ENCODE data around the gene USP2. TPM values are rescaled to one million over a fixed set of nuclear protein-coding genes. Genes with fewer than 3 reads are reported as not detected.

Gene USP2
- total RNA-seq, 1 experiment from 2014 or later: 0.14 TPM

DNA sequence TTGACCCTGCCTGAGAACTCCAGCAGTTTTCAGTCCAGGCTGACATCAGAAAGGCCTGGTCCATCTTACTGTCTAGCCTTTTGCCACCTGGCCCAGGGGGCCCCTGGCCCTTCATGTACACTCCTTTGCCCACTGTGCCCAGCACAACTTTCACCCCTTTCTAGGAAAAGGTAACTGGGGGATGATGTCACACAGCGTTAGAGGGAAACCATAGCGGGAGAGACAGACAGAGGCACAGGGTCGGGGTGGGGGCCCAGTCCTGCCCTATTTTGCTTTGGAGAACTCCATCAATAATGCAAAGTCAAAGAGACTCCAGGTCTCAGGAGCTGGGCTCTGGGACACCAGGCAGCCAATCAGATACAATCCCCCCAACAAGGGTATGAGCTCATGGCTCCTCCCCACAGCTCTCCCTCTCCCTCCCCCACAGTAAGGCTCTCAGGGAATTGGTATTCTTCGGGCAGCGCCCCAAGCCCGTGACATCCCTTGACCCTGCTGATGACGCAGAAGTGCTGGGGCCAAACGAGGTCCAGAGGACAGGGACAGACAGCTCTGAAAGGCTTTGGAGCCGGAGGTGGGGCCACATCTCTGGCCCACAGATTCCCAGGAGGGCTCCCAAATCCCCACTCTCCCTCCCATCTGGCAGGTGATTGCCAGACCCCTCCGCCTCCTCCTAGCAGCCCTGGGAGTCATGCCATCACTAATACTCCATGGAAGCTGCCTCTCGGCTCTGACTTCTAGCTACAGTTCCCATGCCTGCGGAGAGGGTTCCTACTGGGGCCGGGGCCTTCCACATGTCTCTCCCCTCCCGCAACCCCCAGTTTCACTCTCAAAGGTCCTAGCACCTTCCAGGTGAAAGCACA, 5.9 kb downstream of the USP2 start:
- TF ChIP-seq, protein P1, sequence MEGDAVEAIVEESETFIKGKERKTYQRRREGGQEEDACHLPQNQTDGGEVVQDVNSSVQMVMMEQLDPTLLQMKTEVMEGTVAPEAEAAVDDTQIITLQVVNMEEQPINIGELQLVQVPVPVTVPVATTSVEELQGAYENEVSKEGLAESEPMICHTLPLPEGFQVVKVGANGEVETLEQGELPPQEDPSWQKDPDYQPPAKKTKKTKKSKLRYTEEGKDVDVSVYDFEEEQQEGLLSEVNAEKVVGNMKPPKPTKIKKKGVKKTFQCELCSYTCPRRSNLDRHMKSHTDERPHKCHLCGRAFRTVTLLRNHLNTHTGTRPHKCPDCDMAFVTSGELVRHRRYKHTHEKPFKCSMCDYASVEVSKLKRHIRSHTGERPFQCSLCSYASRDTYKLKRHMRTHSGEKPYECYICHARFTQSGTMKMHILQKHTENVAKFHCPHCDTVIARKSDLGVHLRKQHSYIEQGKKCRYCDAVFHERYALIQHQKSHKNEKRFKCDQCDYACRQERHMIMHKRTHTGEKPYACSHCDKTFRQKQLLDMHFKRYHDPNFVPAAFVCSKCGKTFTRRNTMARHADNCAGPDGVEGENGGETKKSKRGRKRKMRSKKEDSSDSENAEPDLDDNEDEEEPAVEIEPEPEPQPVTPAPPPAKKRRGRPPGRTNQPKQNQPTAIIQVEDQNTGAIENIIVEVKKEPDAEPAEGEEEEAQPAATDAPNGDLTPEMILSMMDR (IDR thresholded peaks at IDR 0.05; ENCODE audit: unreplicated experiment): no peak
- Mint-ChIP-seq H3K9me3 (ENCODE audit: unreplicated experiment) (no peaks in the 10 kb centered on the region), H3K4me1 (ENCODE audit: insufficient read depth, unreplicated experiment) (peaks cover 35% of the 10 kb centered on the region), H3K27ac (ENCODE audit: low read depth, unreplicated experiment) (peak overlapping the region; percentile 57), H3K4me3 (ENCODE audit: unreplicated experiment) (no peak overlapping the region), H3K36me3 (ENCODE audit: insufficient read depth, unreplicated experiment) (peaks cover 4% of the 10 kb centered on the region), H3K27me3 (ENCODE audit: insufficient read depth, unreplicated experiment) (no peaks in the 10 kb centered on the region)
- DNase-seq (ENCODE audit: unreplicated experiment): no peak
- BruUV-seq (replicated peaks): no TSS peak
- ChIA-PET CTCF (interaction anchor here (0.6 to 19.9 kb wide), 20 partner anchors 7 to 414 kb away, joined by 3 to 415 read pairs (median 4); partner anchors contain the start of genes C1QTNF5, CBL and USP2), POLR2A (interaction anchor here (0.7 to 10.6 kb wide), 8 partner anchors 14 to 280 kb away, joined by 3 to 85 read pairs (median 5); partner anchors contain the start of genes DPAGT1 and RNF26)
- intact Hi-C loops (cut with micrococcal nuclease): loop anchor here (2.0 kb wide), 1 partner anchor 169 kb away; the partner anchor contains the start of gene CBL

DNA sequence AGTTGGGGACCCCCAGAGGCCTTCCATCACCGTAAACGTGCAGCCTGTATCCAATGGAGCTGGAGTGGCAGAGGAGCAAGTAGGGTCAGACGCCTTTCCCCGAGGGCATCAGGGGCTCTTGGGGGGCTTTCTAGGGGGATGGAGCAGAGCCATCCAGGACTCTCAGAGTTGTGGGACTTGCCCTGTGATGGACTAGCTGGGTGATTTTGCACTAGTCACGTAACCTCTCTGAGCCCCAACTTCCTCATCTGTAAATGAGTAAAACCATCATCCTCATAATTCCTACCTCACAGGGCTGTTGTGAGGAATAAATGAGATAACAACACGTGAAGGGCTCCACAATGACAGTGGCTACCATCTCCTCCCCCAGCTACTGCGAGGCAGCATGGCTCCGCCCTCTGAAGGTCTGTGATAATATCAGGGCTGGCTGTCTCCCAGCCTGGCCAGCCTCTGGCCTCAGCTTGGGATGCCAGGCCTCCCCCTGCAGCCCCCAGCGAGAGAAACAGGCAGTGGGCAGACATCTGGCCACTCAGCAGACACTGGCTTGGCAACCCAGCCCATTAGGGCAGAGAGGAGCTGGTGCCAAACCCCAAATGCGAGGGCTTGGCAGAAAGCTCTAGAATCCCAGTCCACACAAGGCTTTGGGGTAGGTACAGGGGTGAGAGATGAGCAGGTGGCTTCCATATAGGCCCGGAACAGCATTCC, 6.7 kb downstream of the USP2 start:
- TF ChIP-seq, protein P1 (IDR thresholded peaks at IDR 0.05; ENCODE audit: unreplicated experiment): no peak
- Mint-ChIP-seq H3K4me1 (ENCODE audit: insufficient read depth, unreplicated experiment) (peaks cover 42% of the 10 kb centered on the region), H3K4me3 (ENCODE audit: unreplicated experiment) (no peak overlapping the region), H3K27me3 (ENCODE audit: insufficient read depth, unreplicated experiment) (no peaks in the 10 kb centered on the region), H3K36me3 (ENCODE audit: insufficient read depth, unreplicated experiment) (peaks cover 4% of the 10 kb centered on the region), H3K9me3 (ENCODE audit: unreplicated experiment) (no peaks in the 10 kb centered on the region), H3K27ac (ENCODE audit: low read depth, unreplicated experiment) (no peak overlapping the region)
- DNase-seq (ENCODE audit: unreplicated experiment): no peak
- BruUV-seq (replicated peaks): no TSS peak
- intact Hi-C loops (cut with micrococcal nuclease): loop anchor here (1.0 to 2.0 kb wide), 3 partner anchors 18 to 168 kb away; partner anchors contain the start of gene CBL
- POLR2A ChIA-PET: interaction anchor here (1.0 to 10.6 kb wide), 6 partner anchors 12 to 279 kb away, joined by 3 to 85 read pairs (median 5); partner anchors contain the start of gene DPAGT1
- CTCF ChIA-PET: interaction anchor here (0.6 to 19.9 kb wide), 41 partner anchors 8 to 829 kb away, joined by 3 to 415 read pairs (median 4); partner anchors contain the start of genes C1QTNF5, CBL and USP2

DNA sequence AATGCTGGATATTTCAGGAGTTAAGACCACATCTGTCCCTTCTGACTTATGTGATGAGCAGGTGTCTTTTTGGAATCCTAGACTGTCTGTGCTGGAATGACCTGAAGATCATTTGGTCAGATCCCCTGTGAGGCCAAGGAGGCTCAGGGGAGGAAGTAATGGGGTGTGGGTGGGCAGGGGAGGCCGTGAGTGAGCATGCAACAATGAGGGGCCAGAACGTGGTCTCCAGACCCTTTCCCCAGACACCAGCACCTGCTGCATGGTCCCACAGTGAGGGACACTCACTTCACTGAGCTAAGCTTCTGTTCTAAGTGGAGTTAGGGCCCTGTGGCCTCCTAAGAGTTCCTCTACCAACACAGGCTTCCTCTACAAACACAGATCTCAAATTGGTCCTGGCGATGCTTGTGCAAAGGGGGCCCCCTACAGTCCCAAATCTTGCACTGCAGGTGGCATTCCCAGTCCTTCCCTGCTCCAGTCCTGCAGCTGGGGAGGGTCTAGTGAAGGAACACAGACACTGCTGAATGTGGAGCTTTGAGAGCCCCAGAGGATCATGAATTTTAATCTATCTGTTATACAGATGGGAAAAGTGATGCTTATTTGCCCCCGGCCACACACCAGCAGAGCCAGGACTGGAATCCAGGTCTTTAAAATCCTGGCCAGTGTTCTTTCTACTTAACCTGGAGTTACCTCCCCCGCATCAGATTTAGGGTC, 7.4 kb downstream of the USP2 start:
- POLR2A ChIA-PET: interaction anchor here (1.0 to 10.6 kb wide), 4 partner anchors 12 to 253 kb away, joined by 3 to 85 read pairs (median 6); partner anchors contain the start of gene HINFP
- H3K4me3 Mint-ChIP-seq (ENCODE audit: unreplicated experiment): no peak overlapping the region
- no peak overlapping the region for H3K27ac Mint-ChIP-seq (ENCODE audit: low read depth, unreplicated experiment)
- no peaks in the 10 kb centered on the region for H3K9me3 Mint-ChIP-seq (ENCODE audit: unreplicated experiment)
- TF ChIP-seq, protein P1 (IDR thresholded peaks at IDR 0.05; ENCODE audit: unreplicated experiment): peak; percentile 96
- H3K4me1 Mint-ChIP-seq (ENCODE audit: insufficient read depth, unreplicated experiment): peaks cover 48% of the 10 kb centered on the region
- CTCF ChIA-PET: interaction anchor here (0.5 to 19.9 kb wide), 45 partner anchors 9 to 829 kb away, joined by 3 to 415 read pairs (median 4); partner anchors contain the start of genes C1QTNF5, CBL and USP2
- peak; percentile 81 for DNase-seq (ENCODE audit: unreplicated experiment)
- no TSS peak for BruUV-seq (replicated peaks)
- intact Hi-C loops (cut with micrococcal nuclease): loop anchor here (1.0 to 2.0 kb wide), 3 partner anchors 18 to 167 kb away; partner anchors contain the start of gene CBL
- H3K27me3 Mint-ChIP-seq (ENCODE audit: insufficient read depth, unreplicated experiment): no peaks in the 10 kb centered on the region
- peaks cover 4% of the 10 kb centered on the region for H3K36me3 Mint-ChIP-seq (ENCODE audit: insufficient read depth, unreplicated experiment)
